ENCODE results near the gene KANK4. TPM values are rescaled to one million over a fixed set of nuclear protein-coding genes. Genes with fewer than 3 reads are reported as not detected.

KANK4 gene
- 10 to 100 TPM; 20.1 to 30.1 (median 22.1) TPM for polyA plus RNA-seq (ENCODE audit: insufficient read length in 4 of 4)

DNA sequence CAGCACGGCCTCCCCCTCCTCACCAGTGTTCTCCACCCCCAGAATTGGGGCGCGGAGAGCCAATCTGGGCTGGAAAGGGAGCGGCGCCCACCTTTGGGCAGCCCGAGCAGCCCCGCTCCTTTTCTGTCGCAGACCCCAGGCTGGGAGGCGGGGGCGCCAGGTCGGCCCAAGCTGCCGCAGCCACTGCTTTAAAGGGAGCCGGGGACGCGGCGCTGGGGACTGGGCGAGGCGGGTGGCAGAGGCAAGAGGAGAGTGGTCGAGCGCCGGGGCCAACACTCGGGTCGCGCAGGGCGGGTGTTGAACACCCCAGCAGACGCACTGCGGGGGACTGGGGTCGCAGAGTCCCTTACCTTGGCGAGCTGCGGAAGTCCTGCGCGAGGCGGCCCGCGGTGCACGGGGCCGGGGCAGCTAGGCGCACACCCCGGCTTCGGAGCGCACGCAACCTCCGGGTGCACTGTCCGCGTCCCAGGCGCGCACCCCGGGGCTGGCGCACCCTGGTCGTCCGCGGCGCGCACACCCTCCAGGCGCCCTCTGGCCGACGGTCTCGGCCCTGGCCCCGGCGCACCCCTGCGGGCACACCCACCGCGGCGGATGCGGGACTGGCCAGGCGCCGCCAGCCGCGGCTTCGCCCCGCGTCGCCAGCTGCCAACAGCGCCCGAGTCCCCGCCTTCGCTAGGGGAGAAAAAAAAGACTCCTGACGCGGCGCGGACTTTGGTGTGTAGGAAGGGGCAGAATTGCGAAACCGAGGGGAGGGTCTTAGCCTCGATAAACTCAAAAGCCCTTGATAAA lies at the start of gene KANK4:
Gene KANK4, minus strand, starts transcription at position 679 of the 789 bp plus-strand sequence. CDS start 37,870 bp downstream, outside the sequence.
- no peak for DNase-seq (ENCODE audit: low read depth in 4 of 4, low spot score in 2 of 4)

DNA sequence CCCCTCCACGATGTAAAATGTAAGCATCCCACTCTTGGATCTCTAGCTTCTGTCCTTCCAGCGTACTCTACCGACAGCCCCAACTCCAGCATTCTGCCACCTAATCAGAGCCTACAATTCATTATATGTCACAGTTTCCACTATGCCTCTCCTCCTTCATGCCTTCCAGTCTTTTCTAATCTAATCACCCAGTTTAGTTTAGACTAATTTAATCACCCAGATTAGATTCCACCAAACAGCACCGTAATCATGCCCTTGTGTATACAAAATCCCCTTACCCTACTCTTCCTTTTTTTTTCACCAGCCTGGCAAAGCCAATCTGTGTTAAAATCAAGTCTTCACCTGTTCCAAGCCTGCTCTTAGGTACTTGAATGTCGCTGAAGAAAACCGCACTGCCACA lies 49.8 kb upstream of the KANK4 start:
- no peak for DNase-seq (ENCODE audit: low read depth in 4 of 4, low spot score in 2 of 4)

DNA sequence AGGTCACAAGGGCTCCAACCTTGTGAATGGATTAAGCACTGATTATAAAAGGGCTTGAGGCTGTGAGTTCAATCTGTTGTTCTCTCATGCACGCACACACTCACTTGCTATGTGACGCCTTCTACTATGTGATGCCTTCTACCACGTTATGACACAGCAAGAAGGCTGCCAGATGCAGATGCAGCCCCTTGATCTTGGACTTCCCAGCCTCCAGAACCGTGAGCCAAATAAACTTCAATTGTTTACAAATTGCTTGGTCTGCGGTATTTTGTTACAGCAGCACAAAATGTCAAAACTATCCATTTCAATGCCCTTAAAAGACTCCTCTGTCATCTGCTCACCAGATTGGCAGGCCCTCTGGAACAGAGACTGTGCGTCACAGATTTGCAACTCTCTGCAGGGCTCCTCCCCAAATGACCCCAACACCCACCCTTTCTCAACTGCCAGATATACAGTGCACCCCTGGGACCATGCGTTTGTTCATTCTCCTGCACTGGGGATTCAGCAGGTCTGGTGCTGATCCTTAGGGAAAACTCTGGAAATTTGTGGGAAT lies 47.8 kb upstream of the KANK4 start:
- no peak for DNase-seq (ENCODE audit: low read depth in 4 of 4, low spot score in 2 of 4)

DNA sequence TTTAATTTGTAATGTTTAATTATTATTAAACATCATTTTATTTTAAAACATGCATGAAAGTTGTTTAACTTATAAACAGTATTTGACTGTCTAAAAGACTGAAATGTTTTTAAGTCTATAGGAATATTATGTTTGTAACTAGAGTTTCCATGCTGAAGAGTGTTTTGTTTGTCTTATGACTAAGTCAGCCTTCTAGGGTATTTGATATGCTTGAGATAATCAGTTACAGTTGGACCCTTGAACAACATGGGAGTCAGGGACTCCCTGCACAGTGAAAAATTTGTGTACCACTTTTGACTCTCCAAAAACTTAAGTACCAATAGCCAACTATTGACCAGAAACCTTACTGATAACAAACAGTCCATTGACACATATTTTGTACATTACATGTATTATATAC lies 45.5 kb upstream of the KANK4 start:
- DNase-seq (ENCODE audit: low read depth in 4 of 4, low spot score in 2 of 4) = no peak

DNA sequence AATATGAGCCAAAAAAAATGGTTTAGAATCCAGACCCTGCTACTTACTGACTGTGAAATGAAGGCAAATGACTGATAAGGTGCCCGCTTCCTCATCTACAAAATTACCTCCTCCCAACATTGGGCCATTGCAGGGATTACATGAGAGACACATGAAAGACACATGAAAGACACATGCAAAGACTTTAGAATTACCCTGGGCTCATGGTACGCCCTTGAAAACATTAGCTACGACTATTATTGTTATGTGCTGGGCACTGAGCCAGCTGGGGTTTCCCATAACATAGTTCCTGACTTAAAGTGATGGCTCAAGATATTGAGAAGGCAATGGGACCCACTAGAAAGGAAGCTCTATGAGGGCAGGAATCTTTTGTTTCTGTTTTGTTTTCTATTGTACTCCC lies 43.7 kb upstream of the KANK4 start:
- DNase-seq (ENCODE audit: low read depth in 4 of 4, low spot score in 2 of 4) = no peak

DNA sequence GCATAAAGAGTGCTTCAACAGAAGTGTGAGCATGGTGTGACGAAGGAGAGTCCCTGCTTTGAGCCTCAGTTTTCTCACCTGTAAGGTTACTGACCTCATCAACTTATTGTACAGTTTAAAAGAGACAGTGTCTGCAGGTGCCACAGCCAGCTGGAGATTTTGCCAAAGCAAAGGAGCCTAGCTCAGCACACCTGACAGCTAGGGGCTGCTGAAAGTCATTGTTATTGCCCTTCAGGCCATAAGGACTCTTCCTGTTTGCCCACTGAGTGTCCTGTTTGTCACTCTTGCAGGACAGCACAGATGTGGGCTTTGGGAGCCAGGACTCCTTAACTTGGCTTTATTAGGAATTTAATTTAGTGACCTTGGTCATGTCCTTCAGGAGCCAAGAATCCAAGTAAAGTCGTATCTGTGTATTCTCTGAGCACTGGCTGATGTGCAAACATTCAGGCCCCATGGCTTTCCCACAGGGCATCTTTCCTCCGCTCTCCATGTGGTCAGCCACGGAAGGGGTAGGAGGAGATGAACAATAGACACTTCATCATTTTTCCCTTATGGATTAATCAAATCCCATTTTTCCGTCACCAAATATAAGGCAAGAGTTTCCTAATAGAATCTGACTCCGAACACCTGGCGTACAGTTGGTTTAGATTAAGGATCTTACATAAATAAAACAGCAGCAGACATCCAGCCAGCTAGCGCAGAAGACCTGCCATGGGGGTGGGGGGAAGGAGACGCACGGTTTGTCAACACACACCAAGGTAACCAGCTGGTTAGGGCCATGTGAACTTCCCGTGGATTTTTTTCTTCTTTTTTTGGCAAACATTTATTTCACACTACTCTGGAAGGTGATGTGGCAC lies 43.1 kb upstream of the KANK4 start:
- no peak for DNase-seq (ENCODE audit: low read depth in 4 of 4, low spot score in 2 of 4)

DNA sequence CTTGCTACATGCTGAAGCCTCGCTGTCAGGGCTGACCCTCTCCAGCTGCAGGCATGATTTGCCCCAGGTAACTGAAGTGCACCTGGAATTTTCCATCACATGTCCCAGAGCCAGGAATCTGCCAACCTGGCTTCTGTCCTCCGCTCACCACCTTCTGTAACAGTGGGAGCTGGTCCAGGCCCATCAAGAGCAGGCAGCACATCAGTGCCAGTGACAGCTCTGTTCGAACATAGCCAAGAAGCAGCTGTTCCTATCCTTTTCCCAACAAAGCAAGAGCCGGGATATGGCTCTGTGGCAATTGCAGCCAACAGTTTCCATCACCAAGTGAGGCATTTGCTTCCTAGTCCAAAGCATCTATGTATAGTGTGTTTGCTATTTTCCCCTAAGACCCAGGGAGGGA lies 42.2 kb upstream of the KANK4 start:
- DNase-seq (ENCODE audit: low read depth in 4 of 4, low spot score in 2 of 4) = no peak

DNA sequence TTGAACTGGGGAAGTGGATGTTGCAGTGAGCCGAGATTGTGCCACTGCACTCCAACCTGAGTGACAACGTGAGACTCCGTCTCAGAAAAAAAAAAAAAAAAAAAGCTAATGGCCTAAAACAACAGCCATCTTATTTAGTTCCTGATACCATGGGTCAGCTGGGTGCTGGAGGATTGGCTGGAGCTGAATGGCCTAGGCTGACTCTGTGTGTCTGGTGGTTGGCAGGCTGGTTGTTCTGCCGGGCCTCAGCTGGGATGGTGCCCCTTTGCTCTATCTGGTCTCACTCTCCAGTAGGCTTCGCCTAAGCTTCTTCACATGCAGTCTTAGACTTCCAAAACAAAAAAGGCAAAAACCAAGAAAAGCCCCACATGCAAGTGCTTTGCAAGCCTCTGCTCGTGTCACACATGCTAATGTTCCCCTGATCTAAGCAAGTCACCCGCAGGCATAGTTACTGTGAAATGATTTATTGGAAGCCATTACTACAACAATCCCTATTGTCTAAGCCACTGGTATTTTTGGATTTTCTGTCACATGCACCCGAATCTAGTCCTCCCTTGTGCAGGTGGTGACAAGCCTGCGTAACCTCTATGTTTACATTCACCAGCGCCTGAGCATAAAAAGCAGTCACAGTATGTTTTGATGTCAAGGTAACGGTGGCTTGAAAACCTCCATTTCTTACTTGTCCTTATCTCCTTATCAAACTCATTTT lies 39.6 kb upstream of the KANK4 start:
- DNase-seq (ENCODE audit: low read depth in 4 of 4, low spot score in 2 of 4) = no peak

DNA sequence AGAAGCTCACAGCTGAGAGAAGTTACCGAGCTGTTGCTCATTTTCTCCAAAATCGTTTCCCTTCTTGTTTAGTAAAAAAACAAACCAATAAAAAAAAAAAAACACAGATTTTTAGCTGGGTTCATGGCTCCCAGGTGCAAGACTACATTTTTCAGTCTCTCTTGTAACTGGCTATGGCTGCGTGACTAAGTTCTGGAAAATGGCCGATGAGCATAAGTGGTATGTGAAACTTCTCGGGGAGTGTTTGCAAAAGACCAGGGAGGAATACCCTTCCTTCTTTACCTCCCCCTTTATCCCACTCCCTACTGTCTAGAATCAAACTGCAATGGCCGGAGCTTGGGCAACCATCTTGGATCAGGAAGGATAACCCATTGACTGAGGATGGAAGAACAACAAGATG lies 38.7 kb upstream of the KANK4 start:
- no peak for DNase-seq (ENCODE audit: low read depth in 4 of 4, low spot score in 2 of 4)

DNA sequence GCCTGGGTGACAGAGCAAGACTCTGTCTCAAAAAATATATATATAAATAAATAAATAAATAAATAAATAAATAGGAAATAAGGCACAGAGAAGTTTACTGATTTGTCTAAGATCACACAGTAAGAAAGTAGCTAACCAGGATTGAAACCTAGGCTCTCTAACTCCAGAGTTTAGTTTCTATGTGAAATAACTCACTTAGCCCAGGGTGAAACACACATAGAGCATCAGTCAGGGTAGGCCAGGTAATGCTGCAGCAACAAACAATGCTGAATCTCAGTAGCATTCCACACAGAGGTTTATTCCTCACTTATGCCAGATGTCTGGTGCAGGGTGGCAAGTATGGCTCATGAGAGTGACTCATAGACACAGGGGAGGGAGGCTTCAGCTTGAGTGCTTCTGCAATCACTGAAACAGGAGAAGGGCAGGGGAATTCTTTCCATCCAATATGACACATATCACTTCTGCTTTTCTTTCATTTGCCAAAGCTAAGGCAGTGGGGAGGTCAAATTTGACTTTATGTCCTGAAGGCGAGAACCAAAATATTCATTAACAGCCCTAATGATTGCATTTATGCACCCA lies 37.1 kb upstream of the KANK4 start:
- no peak for DNase-seq (ENCODE audit: low read depth in 4 of 4, low spot score in 2 of 4)

DNA sequence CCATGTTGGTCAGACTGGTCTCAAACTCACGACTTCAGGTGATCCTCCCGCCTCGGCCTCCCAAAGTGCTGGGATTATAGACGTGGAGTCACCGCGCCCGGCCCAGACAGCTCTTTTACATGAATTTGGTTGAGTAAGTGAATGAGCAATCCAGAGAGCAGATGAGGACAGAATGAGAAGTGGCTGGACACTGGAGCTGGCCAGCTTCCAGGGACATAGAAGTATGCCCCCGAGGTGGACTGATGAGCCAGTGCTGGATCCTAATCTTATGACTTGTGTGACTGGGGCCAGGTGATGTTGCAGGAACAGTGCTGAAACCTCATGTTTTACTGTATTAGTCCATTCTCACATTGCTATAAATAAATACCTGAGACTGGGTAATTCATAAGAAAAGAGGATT lies 35.9 kb upstream of the KANK4 start:
- DNase-seq (ENCODE audit: low read depth in 4 of 4, low spot score in 2 of 4) = no peak

DNA sequence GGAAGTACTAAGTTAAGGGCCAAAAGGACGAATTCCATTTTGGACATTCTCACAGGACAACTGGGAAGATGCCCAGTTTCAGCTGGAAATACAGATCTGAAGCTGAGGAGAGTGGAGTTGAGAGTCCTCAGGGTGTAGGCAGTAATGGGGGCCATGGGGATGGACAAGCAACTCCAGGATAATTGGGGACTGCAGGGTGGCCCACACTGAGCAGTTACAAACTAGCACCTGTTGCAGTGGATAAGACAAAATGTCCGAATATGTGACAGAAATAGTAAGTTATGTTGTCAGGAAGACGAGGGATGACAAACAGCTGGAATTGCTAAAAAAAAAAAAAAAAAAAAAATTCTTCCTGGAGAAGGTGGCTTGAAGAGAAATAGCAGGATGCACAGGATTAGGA lies 34.6 kb upstream of the KANK4 start:
- no peak for DNase-seq (ENCODE audit: low read depth in 4 of 4, low spot score in 2 of 4)

DNA sequence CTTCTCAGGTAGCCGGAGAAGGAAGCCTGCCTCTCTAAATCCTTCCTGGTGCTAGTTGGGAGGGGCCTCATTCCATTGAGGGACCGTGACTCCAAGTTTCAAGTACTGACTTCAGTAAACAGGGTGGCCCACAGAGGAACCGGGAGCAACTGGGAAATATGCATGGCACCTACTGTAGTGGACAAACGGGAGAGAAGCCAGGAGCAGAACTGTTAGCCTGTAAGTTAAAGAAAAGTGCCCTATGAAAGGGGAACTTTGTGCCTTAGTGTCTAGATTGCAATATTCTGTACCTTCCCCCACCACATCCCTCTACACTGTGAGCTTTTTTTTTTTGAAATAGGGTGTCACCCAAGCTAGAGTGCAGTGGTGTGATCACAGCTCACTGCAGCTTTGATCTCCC lies 33.2 kb upstream of the KANK4 start:
- DNase-seq (ENCODE audit: low read depth in 4 of 4, low spot score in 2 of 4) = no peak

DNA sequence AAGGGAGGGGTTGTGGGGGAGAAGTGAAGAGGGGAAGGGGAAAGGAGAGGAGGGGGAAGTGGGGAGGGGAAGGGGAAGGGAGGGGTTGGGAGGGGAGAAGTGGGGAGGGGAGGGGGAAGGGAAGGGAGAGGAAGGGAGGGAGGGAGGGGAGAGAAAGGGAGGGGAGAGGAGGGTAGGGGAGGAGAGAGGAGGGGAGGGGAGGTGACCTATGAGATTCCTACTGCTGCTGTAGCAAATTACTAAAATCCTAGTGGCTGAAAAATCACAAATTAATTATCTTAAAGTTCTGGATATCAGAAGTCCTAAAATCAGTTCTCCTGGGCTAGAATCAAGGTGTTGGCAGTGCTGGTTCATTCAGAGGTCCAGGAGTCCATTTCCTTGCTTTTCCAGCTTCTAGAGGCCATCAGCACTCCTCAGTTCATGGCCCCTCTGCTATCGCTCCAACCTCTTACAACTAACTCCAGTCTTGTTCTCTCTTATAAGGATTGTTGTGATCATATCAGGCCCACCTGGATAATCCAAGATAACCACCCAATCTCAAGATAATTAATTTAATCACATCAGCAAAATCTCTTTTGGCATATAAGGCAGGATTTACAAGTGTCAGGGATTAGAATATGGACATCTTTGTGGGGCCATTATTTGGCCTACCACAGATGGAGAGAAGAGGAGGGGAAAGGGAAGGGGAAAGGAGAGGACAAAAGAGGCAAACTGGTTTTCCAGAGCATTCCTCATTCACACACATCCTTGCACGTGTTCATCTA lies 30.4 kb upstream of the KANK4 start:
- no peak for DNase-seq (ENCODE audit: low read depth in 4 of 4, low spot score in 2 of 4)

DNA sequence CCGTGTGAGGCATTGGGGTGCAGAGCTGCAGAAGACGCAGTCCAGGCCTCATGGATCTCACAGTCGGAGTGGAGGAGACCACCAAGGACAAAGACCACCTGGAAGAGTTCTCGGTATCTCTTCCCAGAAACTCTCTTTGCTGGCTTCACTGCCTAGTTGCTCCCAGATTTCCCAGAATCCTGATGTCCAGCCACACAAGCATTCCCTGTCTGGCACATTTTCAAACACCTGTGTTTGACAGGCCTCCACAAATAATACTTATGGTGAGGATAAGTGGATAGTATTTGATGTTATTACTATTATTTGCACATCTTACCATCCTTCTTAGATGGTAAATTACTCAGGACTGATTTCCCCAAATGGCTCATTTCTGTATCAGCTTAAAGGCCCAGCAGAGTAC lies 27.7 kb upstream of the KANK4 start:
- no peak for DNase-seq (ENCODE audit: low read depth in 4 of 4, low spot score in 2 of 4)

DNA sequence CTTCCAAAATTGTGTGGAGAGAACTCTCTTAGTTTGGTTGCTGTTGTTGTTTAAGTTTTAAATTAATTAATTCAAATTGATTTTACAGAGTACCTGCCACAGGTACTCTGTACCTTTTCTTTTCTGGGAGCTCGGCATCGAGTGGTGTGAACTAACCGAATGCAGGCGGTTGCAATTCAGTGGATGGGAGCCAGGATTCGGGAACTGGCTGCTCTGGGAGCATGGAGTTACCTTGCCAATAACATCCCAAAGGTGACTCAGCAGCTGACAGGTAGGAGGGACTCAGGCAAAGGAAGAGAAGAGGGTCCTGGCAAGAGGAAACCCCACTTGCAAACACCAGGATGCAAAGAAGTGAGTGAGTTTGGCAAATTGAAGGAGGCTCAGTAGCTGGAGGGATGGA lies 24.7 kb upstream of the KANK4 start:
- DNase-seq (ENCODE audit: low read depth in 4 of 4, low spot score in 2 of 4) = no peak

DNA sequence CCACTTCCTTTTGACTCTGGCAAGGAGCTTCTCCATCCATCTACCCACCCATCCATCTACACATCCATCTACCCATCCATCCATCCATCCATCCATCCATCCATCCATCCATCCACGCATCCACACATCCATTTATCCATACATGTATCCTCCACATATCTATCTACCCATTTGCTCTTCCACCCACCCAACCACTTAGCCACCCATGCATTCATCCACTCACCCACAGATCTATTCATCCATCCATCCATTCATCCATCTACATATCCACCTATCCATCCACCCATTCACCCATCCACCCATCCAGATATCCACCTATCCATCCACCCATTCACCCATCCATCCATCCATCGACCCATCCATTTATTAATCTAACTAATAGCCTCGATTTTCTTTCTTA lies 23.0 kb upstream of the KANK4 start:
- DNase-seq (ENCODE audit: low read depth in 4 of 4, low spot score in 2 of 4) = no peak

DNA sequence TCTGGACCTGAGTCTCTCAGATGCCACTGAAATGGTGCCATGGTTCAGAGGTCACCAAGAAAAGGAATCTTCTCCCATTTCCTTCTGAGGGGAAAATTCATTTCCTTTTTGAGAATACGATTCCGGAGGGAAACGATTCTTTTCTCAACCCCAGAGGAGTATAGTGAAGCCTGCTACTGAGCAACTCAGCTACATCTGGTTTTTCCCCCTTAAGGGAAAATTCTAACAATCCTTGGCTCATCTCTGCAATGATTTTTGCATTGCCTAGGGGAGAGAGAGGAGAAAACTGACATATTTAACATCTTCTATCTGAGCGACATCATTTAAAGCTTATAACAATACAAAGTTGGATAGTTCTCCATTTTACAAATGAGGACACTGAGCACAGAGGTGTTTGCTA lies 22.4 kb upstream of the KANK4 start:
- DNase-seq (ENCODE audit: low read depth in 4 of 4, low spot score in 2 of 4) = no peak

DNA sequence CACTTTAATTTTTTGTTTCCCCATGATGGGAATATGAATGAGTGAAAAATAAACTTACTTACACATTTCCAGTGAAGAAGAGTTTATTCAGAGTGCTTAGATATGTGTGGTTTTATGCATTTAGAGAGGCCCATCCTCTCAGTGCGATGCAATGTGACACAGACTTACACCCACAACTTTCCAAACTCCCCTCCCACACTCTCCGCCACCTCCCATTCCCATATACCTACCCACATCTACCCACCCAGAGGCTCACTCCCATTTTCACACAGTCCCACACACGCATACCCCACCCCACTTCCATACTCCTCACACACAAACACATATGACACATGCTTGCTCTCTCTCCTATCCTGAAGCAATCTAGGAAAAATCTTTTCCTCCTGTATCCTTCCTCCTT lies 21.9 kb upstream of the KANK4 start:
- DNase-seq (ENCODE audit: low read depth in 4 of 4, low spot score in 2 of 4) = no peak
